ENCODE results near the gene GLT8D2. TPM values are rescaled to one million over a fixed set of nuclear protein-coding genes. Genes with fewer than 3 reads are reported as not detected.

GLT8D2 gene
- total RNA-seq, 1 experiment from 2014 or later = 3.8 TPM

GRCh38 chr12:104079024-104079423, 29.0 kb upstream of the GLT8D2 start:
- Histone ChIP-seq H3K4ac (ENCODE audit: low read depth, low read length) (no peak overlapping the region), H2BK12ac (ENCODE audit: insufficient read length, low read depth, low read length) (no peak overlapping the region), H2BK5ac (ENCODE audit: insufficient read length, low read length) (no peak overlapping the region), H2BK20ac (ENCODE audit: low read depth, low read length, poor library complexity, severe bottlenecking) (no peak overlapping the region), H3K79me1 (ENCODE audit: insufficient read depth, low read depth, low read length, poor library complexity, severe bottlenecking) (no peaks in the 10 kb centered on the region), H3K4me2 (ENCODE audit: insufficient read depth, insufficient read length, low read length) (no peak overlapping the region), H2AFZ (ENCODE audit: low read length) (no peak overlapping the region), H2BK120ac (ENCODE audit: low read depth, low read length, poor library complexity, severe bottlenecking) (no peak overlapping the region), H3T11ph (ENCODE audit: low read length) (no peak overlapping the region), H4K20me1 (ENCODE audit: control insufficient read depth, insufficient read depth, insufficient read length) (no peaks in the 10 kb centered on the region), H3K79me2 (ENCODE audit: insufficient read depth, low read length) (no peaks in the 10 kb centered on the region), H3K56ac (ENCODE audit: insufficient read length, low read depth, low read length) (no peak overlapping the region), H4K5ac (ENCODE audit: insufficient read length, low read depth, low read length) (no peak overlapping the region), H3K27ac (ENCODE audit: insufficient read length, low read depth, low read length) (no peak overlapping the region), H3K9ac (ENCODE audit: extremely low read depth, insufficient read length, low read length) (no peak overlapping the region), H3K4me1 (ENCODE audit: insufficient read depth, low read length) (no peaks in the 10 kb centered on the region), H3K9me3 (ENCODE audit: control insufficient read depth, low read depth, low read length) (no peaks in the 10 kb centered on the region), H2BK15ac (ENCODE audit: low read depth, low read length) (no peak overlapping the region), H4K91ac (ENCODE audit: insufficient read length, low read depth, low read length) (no peak overlapping the region), H4K8ac (replicated peaks; ENCODE audit: insufficient read length, low read depth, low read length) (no peak overlapping the region), H3K23ac (ENCODE audit: insufficient read length, low read depth, low read length) (no peak overlapping the region), H2AK5ac (ENCODE audit: insufficient read length, low read length) (no peak overlapping the region), H3K18ac (ENCODE audit: insufficient read length, low read depth, low read length) (no peak overlapping the region), H3K23me2 (ENCODE audit: insufficient read length, low read depth, low read length, poor library complexity, severe bottlenecking) (no peaks in the 10 kb centered on the region), H3K27me3 (ENCODE audit: insufficient read depth, low read length) (no peaks in the 10 kb centered on the region), H3K14ac (ENCODE audit: insufficient read depth, low read length) (no peak overlapping the region)
- Mint-ChIP-seq H3K4me3 (no peak overlapping the region), H3K9me3 (no peaks in the 10 kb centered on the region), H3K27ac (no peak overlapping the region), H3K4me1 (no peaks in the 10 kb centered on the region), H3K27me3 (ENCODE audit: low read depth) (no peaks in the 10 kb centered on the region), H3K36me3 (ENCODE audit: insufficient read depth in 1 of 3, low read depth in 3 of 3) (no peaks in the 10 kb centered on the region)
- no CpG with 5 or more reads among the region's 1 CpG for WGBS (ENCODE audit: extremely low coverage, insufficient read length, low lambda C conversion rate)
- no peak for TF ChIP-seq CTCF (conservative IDR thresholded peaks at IDR 0.05)
- no peak for DNase-seq

Measured in H9 (cell line).